PFSK-1 (cell line): Measurements from ENCODE around the gene LRRC30.

Experiments
- FOXP2 ChIP-seq: optimal IDR thresholded peaks from 2 replicates; pipeline ENCODE3; 2011; ENCODE audit warnings: borderline replicate concordance, control low read depth, inconsistent platforms; ENCODE audit not compliant: insufficient read depth; ENCODE audit errors: extremely low read length, extremely low read depth
- POLR2AphosphoS5 ChIP-seq: IDR thresholded peaks from 2 replicates; pipeline ENCODE4 v1.6.1; 2012; ENCODE audit warnings: low read depth, mild to moderate bottlenecking, control low read depth, low read length, moderate library complexity
- REST ChIP-seq, 2 experiments: IDR thresholded peaks; 2 replicates each; pipeline versions ENCODE4 v1.6.1 to v1.8.0; 2011 to 2012; ENCODE audit warnings: low read depth in 2 of 2, low read length in 2 of 2, control low read depth in 1 of 2, inconsistent platforms in 1 of 2, mild to moderate bottlenecking in 1 of 2, moderate library complexity in 1 of 2; ENCODE audit not compliant: insufficient read depth in 1 of 2
- SIN3A ChIP-seq: IDR thresholded peaks from 2 replicates; pipeline ENCODE4 v1.6.1; 2012; ENCODE audit warnings: mild to moderate bottlenecking, low read length, moderate library complexity, borderline replicate concordance; ENCODE audit not compliant: insufficient read depth
- TAF1 ChIP-seq: IDR thresholded peaks from 2 replicates; pipeline ENCODE4 v1.6.1; 2012; ENCODE audit warnings: low read length, control low read depth, borderline replicate concordance; ENCODE audit not compliant: insufficient read depth

Gene LRRC30

DNA sequence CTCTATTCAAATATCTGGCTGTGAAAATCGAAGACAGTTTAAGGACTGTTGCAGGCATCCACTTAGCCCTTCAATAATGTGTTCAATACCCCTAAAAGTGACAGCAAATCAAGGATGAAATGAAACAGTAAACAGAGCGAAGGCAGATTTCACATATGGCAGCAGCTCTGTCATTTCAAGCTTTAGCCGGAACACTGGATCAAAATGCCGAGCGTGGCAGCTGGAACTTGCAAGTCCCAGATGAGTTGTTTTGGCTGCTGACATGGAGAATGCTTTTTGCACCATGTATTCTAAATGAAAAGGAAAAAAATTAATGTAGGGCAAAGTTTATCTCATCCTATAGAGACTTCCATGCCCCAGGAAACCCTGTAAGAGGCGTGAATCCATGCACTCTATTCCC, 18.0 kb downstream of the LRRC30 start:
- TF ChIP-seq SIN3A (no peak), FOXP2 (no peak), TAF1 (no peak), REST (IDR thresholded peaks at IDR 0.05; ENCODE audit: insufficient read depth in 1 of 2, low read depth in 2 of 2, low read length in 2 of 2) (no peak)

DNA sequence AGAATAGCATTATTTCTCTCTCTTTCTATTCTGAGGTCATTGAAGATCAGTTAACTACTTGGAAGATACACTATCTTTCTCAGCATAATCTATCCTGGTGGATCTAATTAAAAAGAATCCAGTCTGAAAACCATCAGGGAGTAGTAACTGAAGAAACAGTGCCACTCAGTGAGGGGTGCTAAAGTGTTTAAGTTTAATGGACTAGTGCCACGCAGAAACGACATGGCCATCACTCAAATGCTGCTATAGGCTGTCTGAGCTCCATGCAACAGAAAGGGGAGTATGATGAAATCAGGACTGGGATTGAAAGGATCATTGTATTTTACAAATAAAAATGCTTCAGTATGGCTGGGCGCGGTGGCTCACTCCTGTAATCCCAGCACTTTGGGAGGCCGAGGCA, 23.3 kb downstream of the LRRC30 start:
- TF ChIP-seq POLR2AphosphoS5 (no peak), REST (IDR thresholded peaks at IDR 0.05; ENCODE audit: insufficient read depth in 1 of 2, low read depth in 2 of 2, low read length in 2 of 2) (no peak), TAF1 (no peak), SIN3A (no peak), FOXP2 (no peak)

DNA sequence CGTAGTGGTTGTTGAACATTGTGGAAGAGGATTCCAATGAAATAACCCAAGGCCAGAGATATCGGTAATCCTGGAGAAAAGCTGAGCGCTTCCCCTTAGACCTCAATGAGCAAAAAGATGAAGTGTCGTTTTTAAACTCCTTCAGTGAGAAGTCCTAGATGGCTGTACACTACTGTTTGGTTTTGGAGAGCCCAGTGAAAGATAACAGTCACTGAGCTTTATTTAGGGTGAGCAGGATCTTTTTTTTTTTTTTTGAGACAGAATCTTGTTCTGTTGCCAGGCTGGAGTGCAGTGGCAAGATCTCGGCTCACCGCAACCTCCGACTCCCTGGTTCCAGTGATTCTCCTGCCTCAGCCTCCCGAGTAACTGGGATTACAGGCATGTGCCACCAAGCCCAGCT, 24.2 kb downstream of the LRRC30 start:
- TF ChIP-seq REST (IDR thresholded peaks at IDR 0.05; ENCODE audit: insufficient read depth in 1 of 2, low read depth in 2 of 2, low read length in 2 of 2) (no peak), FOXP2 (no peak), TAF1 (no peak), POLR2AphosphoS5 (no peak), SIN3A (no peak)

GRCh38 chr18:7255643-7256042, 24.8 kb downstream of the LRRC30 start:
- TF ChIP-seq TAF1 (no peak), FOXP2 (no peak), POLR2AphosphoS5 (no peak), SIN3A (no peak), REST (IDR thresholded peaks at IDR 0.05; ENCODE audit: insufficient read depth in 1 of 2, low read depth in 2 of 2, low read length in 2 of 2) (no peak)
